Stimulated activated CD4-positive, alpha-beta T cell treated with anti-CD3 and anti-CD28 coated beads, Interleukin-1b, Interleukin-23, amount 100 ng/mL, for 4 hours (primary cell): ENCODE measurements around the gene PARP1.
"Not testable (repeated sequence)": the region's sequence is repeated elsewhere in the genome, so short reads cannot be mapped to it uniquely, and the experiment has no call there.

ENCODE experiments used
- DNase-seq, 2 donors: peaks; one replicate each; pipeline ENCODE4 v3.0.0-alpha.2; 2020; ENCODE audit warnings: low read depth in 2 of 2

The PARP1 gene

GRCh38 chr1:226353698-226354525 lies 54.0 kb downstream of the PARP1 start:
- DNase-seq: no peak

- DNase-seq: no peak
Observed at GRCh38 chr1:226351709-226352108, 56.2 kb downstream of the PARP1 start.

GRCh38 chr1:226350519-226350865 lies 57.4 kb downstream of the PARP1 start:
- DNase-seq: no peak

GRCh38 chr1:226349801-226350518 lies 57.9 kb downstream of the PARP1 start:
- no peak for DNase-seq

DNA sequence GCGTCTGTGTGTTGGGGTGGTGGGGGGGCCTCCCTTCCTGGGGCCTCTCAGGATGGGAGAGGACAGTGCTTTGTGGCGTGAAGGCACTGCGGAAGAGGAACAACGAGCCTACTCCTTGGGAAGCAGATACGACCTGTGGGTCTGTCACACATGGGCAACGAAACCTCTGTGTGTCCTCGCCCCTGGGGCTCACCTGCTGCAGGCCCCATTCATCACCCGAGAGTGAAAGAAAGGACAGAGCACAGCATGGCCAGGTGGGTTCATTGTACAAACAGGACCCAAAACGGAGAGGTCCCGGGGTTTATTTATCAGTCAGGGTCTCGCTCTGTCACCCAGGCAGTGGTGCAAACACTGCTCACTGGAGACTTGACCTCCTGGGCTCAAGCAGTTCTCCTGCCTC lies 58.8 kb downstream of the PARP1 start:
- DNase-seq: no peak

GRCh38 chr1:226344441-226345259 lies 63.2 kb downstream of the PARP1 start:
- no peak for DNase-seq

DNA sequence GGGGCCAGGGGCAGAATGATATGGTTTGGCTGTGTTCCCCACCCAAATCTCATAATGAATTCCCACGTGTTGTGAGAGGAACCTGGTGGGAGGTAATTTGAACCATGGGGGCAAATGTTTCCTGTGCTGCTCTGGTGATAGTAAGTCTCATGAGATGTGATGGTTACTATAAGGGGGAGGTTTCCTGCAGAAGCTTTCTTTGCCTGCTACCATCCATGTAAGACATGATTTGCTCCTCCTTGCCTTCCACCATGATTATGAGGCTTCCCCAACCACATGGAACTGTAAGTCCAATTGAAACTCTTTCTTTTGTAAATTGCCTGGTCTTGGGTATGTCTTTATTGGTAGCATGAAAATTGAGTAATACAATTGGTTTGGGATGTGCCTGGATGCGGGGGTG lies 65.2 kb downstream of the PARP1 start:
- DNase-seq: no peak

DNA sequence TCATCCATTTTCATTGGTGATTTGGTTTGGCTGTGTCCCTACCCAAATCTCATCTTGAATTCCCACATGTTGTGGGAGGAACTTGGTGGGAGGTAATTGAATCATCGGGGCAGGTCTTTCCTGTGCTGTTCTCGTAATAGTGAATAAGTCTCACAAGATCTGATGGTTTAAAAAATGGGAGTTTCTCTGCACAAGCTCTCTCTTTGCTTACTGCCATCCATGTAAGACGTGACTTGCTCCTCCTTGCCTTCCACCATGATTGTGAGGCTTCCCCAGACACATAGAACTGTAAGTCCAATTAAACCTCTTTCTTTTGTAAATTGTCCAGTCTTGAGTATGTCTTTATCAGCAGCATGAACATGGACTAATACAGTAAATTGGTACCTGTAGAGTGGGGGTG lies 67.8 kb downstream of the PARP1 start:
- not testable (repeated sequence) for DNase-seq

DNA sequence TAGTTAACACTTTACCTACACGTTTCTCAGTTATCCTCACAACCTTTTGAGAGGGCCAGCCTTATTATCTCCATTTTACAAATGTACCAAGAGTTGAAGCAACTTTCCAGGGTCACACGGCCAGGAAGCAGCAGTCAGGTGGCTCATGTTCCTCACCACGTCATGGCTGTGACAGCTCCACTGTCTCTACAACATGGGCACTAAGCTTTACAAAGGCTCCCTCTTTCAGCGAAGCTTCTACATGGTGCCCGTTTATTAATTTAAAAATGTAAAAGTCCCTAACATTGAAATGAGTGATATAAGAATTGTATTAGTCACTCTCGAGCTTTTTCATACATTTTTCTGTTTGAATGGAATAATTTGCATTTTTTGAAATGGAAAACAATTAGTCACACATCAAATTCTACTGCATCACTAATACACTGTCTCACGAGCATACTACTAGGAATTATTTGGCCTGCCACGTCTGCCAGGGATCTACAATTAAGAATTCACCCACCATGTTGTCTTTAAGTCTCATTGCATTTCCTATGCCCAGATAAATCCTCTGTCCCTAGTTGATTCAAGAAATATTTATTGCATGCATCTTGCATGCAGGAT lies 70.5 kb downstream of the PARP1 start:
- DNase-seq: no peak

DNA sequence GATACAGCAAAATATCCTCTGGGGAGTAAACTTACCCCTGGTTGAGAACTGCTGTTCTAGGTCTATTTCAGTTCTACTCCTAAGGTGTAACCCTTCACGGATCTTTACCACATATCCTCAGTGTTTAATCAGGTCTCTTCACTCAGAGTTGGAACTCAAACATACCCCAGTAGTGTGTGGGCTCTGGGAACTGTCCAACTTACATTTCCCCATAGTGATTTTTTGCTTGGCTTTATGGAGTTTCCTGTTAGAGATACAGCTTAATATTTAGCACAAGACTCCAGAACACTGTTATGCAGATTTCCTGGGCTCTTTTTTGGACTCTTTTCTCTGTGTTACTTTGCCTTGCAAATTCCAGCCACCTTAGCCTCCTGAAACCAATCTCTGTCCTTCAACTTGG lies 72.2 kb downstream of the PARP1 start:
- no peak for DNase-seq

DNA sequence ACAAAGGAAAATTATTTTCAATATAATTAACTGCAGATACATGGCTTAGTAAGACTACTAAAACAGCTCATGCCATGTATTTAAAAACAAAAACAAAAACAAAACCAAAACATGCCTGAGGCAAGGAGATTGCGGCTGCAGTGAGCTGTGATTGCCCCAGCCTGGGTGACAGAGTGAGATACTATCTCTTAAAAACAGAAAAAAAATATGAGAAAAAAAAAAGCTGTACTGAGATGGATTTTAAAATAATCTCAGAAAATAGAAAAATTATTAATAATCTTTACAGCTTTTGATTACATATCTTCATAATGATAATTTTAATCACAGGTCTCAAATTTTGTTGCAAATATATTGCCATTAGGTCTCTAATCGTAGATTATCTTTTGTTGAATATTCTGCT lies 74.9 kb downstream of the PARP1 start:
- DNase-seq: no peak

- no peak for DNase-seq
Observed at GRCh38 chr1:226329237-226329636, 78.7 kb downstream of the PARP1 start.

DNA sequence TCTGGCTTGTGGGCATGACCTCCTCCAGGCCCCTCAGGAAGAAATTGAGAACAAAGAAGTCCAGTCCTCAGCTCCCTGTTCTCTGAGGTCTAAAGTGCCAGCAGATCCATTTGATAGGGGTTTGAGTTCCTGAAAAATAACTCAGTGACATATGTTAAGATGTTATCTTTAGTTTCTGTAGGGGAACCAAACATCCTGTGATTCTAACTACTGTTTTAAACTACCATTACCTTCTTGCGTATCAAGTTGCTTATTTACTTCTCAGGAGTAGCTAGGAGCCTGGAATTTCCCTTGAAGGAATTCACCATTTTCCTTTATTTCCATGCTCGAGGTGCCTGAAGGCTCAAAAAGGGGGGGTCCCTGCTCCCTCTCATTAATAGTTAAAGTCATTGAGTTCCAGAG lies 80.1 kb downstream of the PARP1 start:
- no peak for DNase-seq

DNA sequence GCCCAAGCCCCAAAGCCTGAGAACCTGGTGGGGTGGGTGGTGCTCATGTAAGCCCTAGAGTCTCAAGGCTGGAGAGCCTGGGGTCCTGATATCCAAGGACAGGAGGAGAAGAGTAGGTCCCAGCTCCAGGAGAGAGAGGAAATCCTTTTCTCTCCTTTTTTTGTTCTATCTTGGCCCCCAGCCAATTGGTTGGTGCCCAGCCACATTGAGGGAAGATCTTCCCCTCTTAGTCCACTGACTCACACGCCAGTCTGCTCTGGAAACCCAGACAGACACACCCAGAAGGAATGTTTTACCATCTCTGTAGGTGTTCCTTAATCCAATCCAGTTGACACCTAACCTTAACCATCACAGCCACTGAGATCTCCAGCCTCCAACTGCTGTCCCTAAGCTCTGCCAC lies 82.7 kb downstream of the PARP1 start:
- DNase-seq: no peak

- DNase-seq: no peak
Observed at GRCh38 chr1:226324479-226324878, 83.4 kb downstream of the PARP1 start.

GRCh38 chr1:226322986-226323385 lies 84.9 kb downstream of the PARP1 start:
- no peak for DNase-seq

DNA sequence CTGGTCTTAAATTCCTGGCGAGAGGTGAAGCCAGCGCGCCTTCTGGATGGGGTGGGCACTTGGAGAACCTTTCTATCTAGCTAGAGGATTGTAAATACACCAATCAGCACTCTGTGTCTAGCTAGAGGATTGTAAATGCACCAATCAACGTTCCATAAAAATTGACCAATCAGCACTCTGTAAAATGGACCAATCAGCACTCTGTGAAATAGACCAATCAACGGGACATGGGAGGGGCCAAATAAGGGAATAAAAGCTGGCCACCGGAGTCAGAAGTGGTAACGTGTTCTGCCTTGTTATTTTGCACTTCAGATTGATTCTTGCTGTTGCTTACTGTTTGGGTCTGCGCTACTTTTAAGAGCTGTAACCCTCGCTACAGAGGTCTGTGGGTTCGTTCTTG lies 87.0 kb downstream of the PARP1 start:
- no peak for DNase-seq

GRCh38 chr1:226318471-226318870 lies 89.4 kb downstream of the PARP1 start:
- no peak for DNase-seq

DNA sequence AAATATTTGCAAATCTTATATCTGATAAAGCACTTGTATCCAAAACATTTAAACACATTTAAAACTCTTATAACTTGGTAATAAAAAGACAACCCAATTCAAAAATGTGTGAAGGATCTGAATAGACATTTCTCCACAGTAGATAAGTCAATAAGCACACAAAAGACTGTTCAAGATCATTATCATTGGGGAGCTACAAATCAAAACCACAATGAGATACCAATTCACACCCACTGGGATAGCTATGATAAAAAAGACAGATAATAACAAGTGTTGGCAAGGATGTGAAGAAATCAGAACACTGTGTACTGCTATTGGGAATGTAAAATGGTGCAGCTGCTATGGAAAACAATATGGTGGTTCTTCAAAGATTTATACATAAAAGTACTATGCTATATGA lies 93.8 kb downstream of the PARP1 start:
- no peak for DNase-seq

DNA sequence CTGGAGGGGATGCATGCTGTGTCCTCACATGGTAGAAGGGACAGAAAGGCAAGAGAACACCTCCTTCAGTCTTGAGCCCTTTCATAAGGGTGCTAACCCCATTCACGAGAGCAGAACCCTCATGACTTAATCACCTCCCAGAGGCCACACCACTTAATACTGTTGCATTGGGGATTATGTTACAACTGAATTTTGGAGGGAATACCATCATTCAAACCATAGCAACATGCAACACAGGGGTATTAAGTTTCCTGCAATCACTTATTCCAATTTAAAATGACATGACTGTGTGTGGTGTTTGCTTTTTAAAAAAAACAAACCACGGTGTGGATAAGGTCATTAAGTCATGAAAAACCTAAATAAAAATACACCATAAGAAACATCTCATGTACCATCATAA lies 95.8 kb downstream of the PARP1 start:
- no peak for DNase-seq

GRCh38 chr1:226311376-226311775 lies 96.5 kb downstream of the PARP1 start:
- no peak for DNase-seq
